Aorta (tissue), 5 donors: ENCODE measurements around the gene TSC22D4. TPM values are rescaled to one million over a fixed set of nuclear protein-coding genes. Genes with fewer than 3 reads are reported as not detected.

Source experiments
- ATAC-seq: fragments of 200-7000 bp; cut with Tn5 transposase; one replicate; pipeline ENCODE4 v1.9.1; 2022; ENCODE audit warnings: moderate library complexity; ENCODE audit not compliant: low FRiP score
- DNase-seq, 2 donors: peaks; one replicate each; pipeline ENCODE4 v3.0.0-alpha.2; 2020
- H3K27ac ChIP-seq, 2 donors: one replicate each; pipeline ENCODE4 v1.5.1; 2013; ENCODE audit warnings: low read length in 2 of 2, mild to moderate bottlenecking in 2 of 2, moderate library complexity in 2 of 2, control low read depth in 1 of 2, inconsistent platforms in 1 of 2, low read depth in 1 of 2
- H3K27me3 ChIP-seq, 2 donors: one replicate each; pipeline ENCODE4 v1.6.1; 2013; ENCODE audit warnings: control low read depth in 1 of 2, low read length in 1 of 2, mild to moderate bottlenecking in 1 of 2, moderate library complexity in 1 of 2; ENCODE audit not compliant: insufficient read depth in 2 of 2, control insufficient read depth in 1 of 2
- H3K36me3 ChIP-seq, 2 donors: one replicate each; pipeline ENCODE4 v1.6.1; 2013; ENCODE audit warnings: control low read depth in 1 of 2, low read length in 1 of 2, mild to moderate bottlenecking in 1 of 2; ENCODE audit not compliant: insufficient read depth in 2 of 2, control insufficient read depth in 1 of 2
- H3K4me1 ChIP-seq, 2 donors: one replicate each; pipeline ENCODE4 v1.6.1; 2013; ENCODE audit warnings: low read length in 2 of 2, control low read depth in 1 of 2, mild to moderate bottlenecking in 1 of 2, moderate library complexity in 1 of 2; ENCODE audit not compliant: insufficient read depth in 2 of 2, control insufficient read depth in 1 of 2
- H3K4me3 ChIP-seq, 2 donors: one replicate each; pipeline ENCODE4 v1.5.1; 2013; ENCODE audit warnings: low read length in 2 of 2, control low read depth in 1 of 2, mild to moderate bottlenecking in 1 of 2
- H3K9me3 ChIP-seq: one replicate; pipeline ENCODE4 v1.6.1; 2013; ENCODE audit warnings: mild to moderate bottlenecking, low read length; ENCODE audit not compliant: control insufficient read depth
- WGBS, 2 donors: extraction: QIAGEN DNeasy Blood & Tissue Kit; methylation state at CpG; one replicate each; pipeline ENCODE4 v1.1.7; 2013; 5-methylcytosine and 5-hydroxymethylcytosine counted together
- intact Hi-C, 2 donors: fragments of 100-400 bp; cut with DNase I; formaldehyde crosslinking; loops; one replicate each; pipeline versions ENCODE4 v1.14.2 to v1.15.0; 2022
- polyA plus RNA-seq, 2 donors: library from polyadenylated mRNA; stranded (reverse); fragments of 200-250 nt; gene quantifications; one replicate each; pipeline ENCODE4 v1.2.3, GENCODE V29; 2013
- total RNA-seq, 2 donors: library from RNA; stranded (reverse); fragmentation: NEBNext Ultra II Directional; extraction: Animal tissue kit (Norgen Biotek cat#: 25700); gene quantifications; one replicate each; pipeline ENCODE4 v1.2.1, GENCODE V29; 2021
- donor health status: healthy with polysubstance abuse.
- donor health status: Bipolar disorder and iron deficiency.
- donor health status: DM: no; HTN: no; CAD: no.
- donor health status: DM: no; HTN: no; CAD: no.
- donor health status: DM: yes; HTN: yes; CAD: no.

TSC22D4 gene
- total and polyA plus RNA-seq, 4 donors = 18.8 to 46.5 (median 33.3) TPM

DNA sequence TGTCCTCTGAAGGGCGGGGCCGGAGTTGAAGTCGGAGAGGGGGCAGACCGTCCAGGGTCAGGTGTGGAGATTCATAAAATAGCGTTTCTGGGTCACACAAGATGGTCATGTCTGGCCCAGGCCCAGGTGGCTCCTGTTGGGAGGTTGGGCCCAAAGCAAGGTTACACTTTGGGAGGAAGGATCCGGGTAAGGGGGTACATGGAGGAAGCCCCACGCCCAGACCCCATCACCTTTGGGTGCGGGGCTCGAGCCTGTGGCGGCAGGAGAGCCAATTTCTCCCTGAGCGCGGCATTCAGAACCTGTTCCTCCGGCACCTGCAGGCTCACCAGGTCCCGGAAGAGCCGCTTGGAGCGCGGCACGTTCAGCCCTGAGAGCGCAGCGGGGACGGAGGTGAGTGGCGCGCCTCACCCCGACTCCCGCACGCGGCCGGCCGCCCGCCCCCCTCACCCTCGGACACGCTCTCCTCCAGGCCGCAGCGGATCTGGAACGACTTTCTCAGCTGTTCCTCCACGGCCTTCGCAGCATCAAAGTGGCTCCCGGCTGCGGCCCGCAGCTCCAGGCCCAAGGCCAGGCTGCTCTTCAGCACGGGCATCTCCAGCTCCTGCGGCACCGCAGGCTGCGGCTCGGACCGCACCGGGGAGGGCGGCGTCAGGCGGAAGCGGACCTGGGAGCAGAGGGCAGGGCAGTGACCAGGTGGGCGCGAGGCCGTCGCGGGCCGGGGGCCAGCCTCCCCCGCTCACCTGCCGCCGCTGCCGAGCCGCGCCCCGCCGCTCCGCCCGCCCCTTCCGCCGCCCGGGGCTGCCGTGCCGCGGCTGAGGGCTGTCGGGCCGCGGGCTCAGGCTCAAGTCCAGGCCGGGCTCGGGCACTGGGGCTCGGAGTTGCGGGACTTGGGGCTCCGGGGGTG lies 43.4 kb downstream of the TSC22D4 start:
- DNase-seq (peak; percentile 68 to 82), ATAC-seq (peak; percentile 28)
- H3K4me1 ChIP-seq = no peaks in the 10 kb centered on the region
- no peaks in the 10 kb centered on the region for H3K9me3 ChIP-seq
- intact Hi-C loops = no loop called here
- no peaks in the 10 kb centered on the region for H3K36me3 ChIP-seq
- H3K4me3 ChIP-seq = peak overlapping the region; percentile 77 to 95
- 2 to 5% methylated on average over 35 to 81 of the region's 81 CpGs for WGBS, 2 donors
- peak overlapping the region; percentile 77 to 83 for H3K27ac ChIP-seq
- no peaks in the 10 kb centered on the region for H3K27me3 ChIP-seq

DNA sequence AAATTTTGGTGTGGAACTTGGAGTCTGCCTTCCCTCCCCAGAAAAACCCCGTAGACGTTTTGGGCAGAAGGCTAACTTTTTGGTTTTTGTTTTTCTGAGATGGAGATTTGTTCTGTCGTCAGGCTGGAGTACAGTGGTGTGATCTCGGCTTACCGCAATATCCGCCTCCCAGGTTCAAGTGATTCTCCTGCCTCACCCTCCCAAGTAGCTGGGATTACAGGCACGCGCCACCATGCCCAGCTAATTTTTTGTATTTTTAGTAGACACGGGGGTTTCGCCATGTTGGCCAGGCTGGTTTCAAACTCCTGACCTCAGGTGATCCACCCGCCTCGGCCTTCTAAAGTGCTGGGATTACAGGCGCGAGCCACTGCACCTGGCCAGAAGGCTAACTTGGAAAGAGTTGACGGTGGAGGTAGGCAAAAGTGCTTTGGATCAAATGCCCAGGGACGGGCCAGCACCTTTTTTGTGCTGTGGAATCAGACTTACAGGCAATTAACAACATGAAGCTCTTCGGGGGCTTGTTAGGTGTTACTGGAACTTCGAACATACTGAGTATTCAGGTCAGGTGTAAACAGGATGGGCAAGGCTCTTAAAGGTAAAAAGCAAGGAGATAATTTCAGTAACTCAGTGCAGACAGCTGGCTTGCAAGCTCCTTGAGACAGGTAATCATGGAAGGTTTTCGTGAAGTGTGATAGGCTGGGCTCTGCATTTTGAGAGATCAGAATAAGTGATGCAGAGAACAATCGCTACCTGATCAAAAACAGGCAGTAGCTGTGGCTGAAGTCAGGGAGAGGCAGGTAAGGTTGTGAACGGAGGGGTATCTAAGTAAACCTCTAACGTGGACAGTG lies 44.5 kb downstream of the TSC22D4 start:
- WGBS, 2 donors = 84 to 87% methylated on average over 22 of the region's 22 CpGs
- Histone ChIP-seq H3K27me3 (no peaks in the 10 kb centered on the region), H3K4me3 (no peak overlapping the region), H3K27ac (no peak overlapping the region), H3K9me3 (no peaks in the 10 kb centered on the region), H3K4me1 (no peaks in the 10 kb centered on the region), H3K36me3 (no peaks in the 10 kb centered on the region)
- intact Hi-C loops = no loop called here
- ATAC-seq (no peak), DNase-seq (peak; percentile 24 to 55)

- ATAC-seq (no peak), DNase-seq (peak; percentile 27 to 57)
- no peaks in the 10 kb centered on the region for H3K9me3 ChIP-seq
- H3K4me3 ChIP-seq = no peak overlapping the region
- H3K4me1 ChIP-seq = no peaks in the 10 kb centered on the region
- WGBS, 2 donors = 78 to 80% methylated on average over 10 of the region's 10 CpGs
- H3K36me3 ChIP-seq = no peaks in the 10 kb centered on the region
- intact Hi-C loops = no loop called here
- no peak overlapping the region for H3K27ac ChIP-seq
- H3K27me3 ChIP-seq = no peaks in the 10 kb centered on the region
Observed at GRCh38 chr7:100433592-100434296, 45.3 kb downstream of the TSC22D4 start.

DNA sequence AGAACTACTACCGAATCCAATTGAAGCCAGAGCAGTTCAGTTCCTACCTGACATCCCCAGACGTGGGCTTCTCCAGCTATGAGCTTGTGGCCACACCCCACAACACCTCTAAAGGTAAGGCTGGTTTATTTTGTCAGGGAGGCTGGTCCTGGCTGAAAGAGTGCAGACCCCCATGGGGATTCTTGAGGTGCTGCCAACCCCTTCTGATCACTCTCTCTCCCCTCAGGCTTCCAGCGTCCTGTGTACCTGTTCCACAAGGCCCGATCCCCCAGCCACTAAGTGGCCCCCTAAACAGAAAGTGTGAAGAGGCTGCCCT lies 45.8 kb downstream of the TSC22D4 start:
- H3K27ac ChIP-seq = no peak overlapping the region
- WGBS, 2 donors = 69 to 73% methylated on average over 4 of the region's 4 CpGs
- no peaks in the 10 kb centered on the region for H3K27me3 ChIP-seq
- H3K9me3 ChIP-seq = no peaks in the 10 kb centered on the region
- intact Hi-C loops = no loop called here
- ATAC-seq (no peak), DNase-seq (peak; percentile 44 to 59)
- no peak overlapping the region for H3K4me3 ChIP-seq
- no peaks in the 10 kb centered on the region for H3K4me1 ChIP-seq
- H3K36me3 ChIP-seq = no peaks in the 10 kb centered on the region

- Histone ChIP-seq H3K36me3 (no peaks in the 10 kb centered on the region), H3K4me3 (no peak overlapping the region), H3K9me3 (no peaks in the 10 kb centered on the region), H3K27ac (no peak overlapping the region), H3K4me1 (no peaks in the 10 kb centered on the region), H3K27me3 (no peaks in the 10 kb centered on the region)
- DNase-seq (peak; percentile 44 to 54), ATAC-seq (no peak)
- 87% methylated on average over 21 of the region's 21 CpGs for WGBS, 2 donors
- intact Hi-C loops = no loop called here
Observed at GRCh38 chr7:100432621-100433275, 46.3 kb downstream of the TSC22D4 start.

- Histone ChIP-seq H3K27ac (no peak overlapping the region), H3K4me3 (no peak overlapping the region), H3K9me3 (no peaks in the 10 kb centered on the region), H3K27me3 (no peaks in the 10 kb centered on the region), H3K4me1 (no peaks in the 10 kb centered on the region), H3K36me3 (no peaks in the 10 kb centered on the region)
- ATAC-seq (no peak), DNase-seq (peak in 1 of 2 donors; percentile 15)
- intact Hi-C loops = no loop called here
- WGBS, 2 donors = 83 to 85% methylated on average over 4 of the region's 4 CpGs
Observed at GRCh38 chr7:100432053-100432452, 47.0 kb downstream of the TSC22D4 start.

GRCh38 chr7:100431286-100431735 lies 47.7 kb downstream of the TSC22D4 start:
- H3K27me3 ChIP-seq = no peaks in the 10 kb centered on the region
- intact Hi-C loops = no loop called here
- no peak overlapping the region for H3K4me3 ChIP-seq
- DNase-seq (peak; percentile 57 to 73), ATAC-seq (no peak)
- no peaks in the 10 kb centered on the region for H3K9me3 ChIP-seq
- H3K27ac ChIP-seq = no peak overlapping the region
- H3K4me1 ChIP-seq = no peaks in the 10 kb centered on the region
- H3K36me3 ChIP-seq = no peaks in the 10 kb centered on the region
- WGBS, 2 donors = 90% methylated on average over 23 of the region's 23 CpGs
